ENCODE data around the gene SHE.

Gene SHE

GRCh38 chr1:154445040-154445472 lies 57.2 kb downstream of the SHE start:
- DNase-seq (ENCODE audit: low read depth): no peak

- DNase-seq (ENCODE audit: low read depth): no peak
Observed at GRCh38 chr1:154443274-154444013, 58.8 kb downstream of the SHE start.

GRCh38 chr1:154442006-154442740 lies 60.0 kb downstream of the SHE start:
- DNase-seq (ENCODE audit: low read depth): no peak

GRCh38 chr1:154441241-154441888 lies 60.8 kb downstream of the SHE start:
- no peak for DNase-seq (ENCODE audit: low read depth)

- no peak for DNase-seq (ENCODE audit: low read depth)
Observed at GRCh38 chr1:154440036-154440804, 62.0 kb downstream of the SHE start.

- DNase-seq (ENCODE audit: low read depth): no peak
Observed at GRCh38 chr1:154436433-154436832, 65.8 kb downstream of the SHE start.

GRCh38 chr1:154435599-154436200 lies 66.5 kb downstream of the SHE start:
- no peak for DNase-seq (ENCODE audit: low read depth)

GRCh38 chr1:154434346-154435085 lies 67.7 kb downstream of the SHE start:
- DNase-seq (ENCODE audit: low read depth): peak; percentile 58

- no peak for DNase-seq (ENCODE audit: low read depth)
Observed at GRCh38 chr1:154433161-154433764, 68.9 kb downstream of the SHE start.

- peak; percentile 98 for DNase-seq (ENCODE audit: low read depth)
Observed at GRCh38 chr1:154431586-154432373, 70.4 kb downstream of the SHE start.

GRCh38 chr1:154430903-154431302 lies 71.3 kb downstream of the SHE start:
- DNase-seq (ENCODE audit: low read depth): no peak

- DNase-seq (ENCODE audit: low read depth): no peak
Observed at GRCh38 chr1:154429841-154430611, 72.2 kb downstream of the SHE start.

Measured in GM04503 (cell line).